OCI-M2 (cell line): ENCODE data around the gene MYO1G.
A peak's percentile ranks its signal among the peaks of the same experiment; 100 is the strongest.
"Not testable (repeated sequence)": the region's sequence is repeated elsewhere in the genome, so short reads cannot be mapped to it uniquely, and the experiment has no call there.

Experiments
- DNase-seq: peaks from one replicate; lab custom pipeline; 2025; ENCODE audit not compliant: unreplicated experiment; lab: John Stamatoyannopoulos, UW

The MYO1G gene

GRCh38 chr7:44944821-44945220 lies 34.0 kb downstream of the MYO1G start:
- DNase-seq = no peak

DNA sequence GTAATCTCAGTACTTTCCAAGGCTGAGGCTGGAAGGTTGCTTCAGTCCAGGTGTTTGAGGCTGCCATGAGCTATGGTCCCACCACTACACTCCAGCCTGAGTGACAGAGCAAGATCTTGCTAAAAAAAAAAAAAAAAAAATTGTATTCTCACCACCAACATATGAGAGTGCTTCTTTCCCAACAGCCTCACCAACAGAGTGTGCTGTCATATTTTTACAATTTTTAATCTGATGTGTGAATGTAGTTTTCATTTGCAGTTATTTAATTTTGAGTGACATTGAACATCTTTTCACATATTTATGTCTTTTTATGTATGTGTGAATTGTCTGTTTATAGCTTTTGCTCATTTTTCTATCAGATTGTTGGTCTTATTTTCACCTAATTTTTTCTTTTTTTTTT lies 35.2 kb downstream of the MYO1G start:
- no peak for DNase-seq

GRCh38 chr7:44937426-44937825 lies 41.4 kb downstream of the MYO1G start:
- DNase-seq = no peak

GRCh38 chr7:44936322-44936721 lies 42.5 kb downstream of the MYO1G start:
- no peak for DNase-seq

DNA sequence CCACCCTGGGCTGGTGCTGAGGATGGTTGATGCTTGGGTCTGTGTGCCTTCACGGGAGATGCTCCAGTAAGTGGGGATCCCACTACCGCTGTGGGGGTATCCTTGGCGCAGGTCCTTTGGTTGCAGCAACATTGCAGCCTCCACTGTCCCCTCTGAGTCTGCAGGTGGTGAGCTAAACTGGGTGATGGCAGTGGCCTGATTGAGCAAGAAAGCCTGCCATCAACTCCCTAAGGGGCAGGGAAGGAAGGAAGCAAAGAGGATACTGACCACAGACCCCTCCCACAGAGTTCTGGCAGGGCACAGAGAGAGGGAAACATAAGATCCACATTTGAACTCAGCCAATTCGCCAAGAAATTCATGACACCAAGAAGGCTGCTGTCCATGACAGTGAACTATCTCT lies 43.2 kb downstream of the MYO1G start:
- no peak for DNase-seq

GRCh38 chr7:44935016-44935415 lies 43.8 kb downstream of the MYO1G start:
- no peak for DNase-seq

GRCh38 chr7:44934510-44934909 lies 44.3 kb downstream of the MYO1G start:
- DNase-seq = not testable (repeated sequence)

GRCh38 chr7:44930921-44931320 lies 47.9 kb downstream of the MYO1G start:
- no peak for DNase-seq

GRCh38 chr7:44922351-44922694 lies 56.5 kb downstream of the MYO1G start:
- no peak for DNase-seq

DNA sequence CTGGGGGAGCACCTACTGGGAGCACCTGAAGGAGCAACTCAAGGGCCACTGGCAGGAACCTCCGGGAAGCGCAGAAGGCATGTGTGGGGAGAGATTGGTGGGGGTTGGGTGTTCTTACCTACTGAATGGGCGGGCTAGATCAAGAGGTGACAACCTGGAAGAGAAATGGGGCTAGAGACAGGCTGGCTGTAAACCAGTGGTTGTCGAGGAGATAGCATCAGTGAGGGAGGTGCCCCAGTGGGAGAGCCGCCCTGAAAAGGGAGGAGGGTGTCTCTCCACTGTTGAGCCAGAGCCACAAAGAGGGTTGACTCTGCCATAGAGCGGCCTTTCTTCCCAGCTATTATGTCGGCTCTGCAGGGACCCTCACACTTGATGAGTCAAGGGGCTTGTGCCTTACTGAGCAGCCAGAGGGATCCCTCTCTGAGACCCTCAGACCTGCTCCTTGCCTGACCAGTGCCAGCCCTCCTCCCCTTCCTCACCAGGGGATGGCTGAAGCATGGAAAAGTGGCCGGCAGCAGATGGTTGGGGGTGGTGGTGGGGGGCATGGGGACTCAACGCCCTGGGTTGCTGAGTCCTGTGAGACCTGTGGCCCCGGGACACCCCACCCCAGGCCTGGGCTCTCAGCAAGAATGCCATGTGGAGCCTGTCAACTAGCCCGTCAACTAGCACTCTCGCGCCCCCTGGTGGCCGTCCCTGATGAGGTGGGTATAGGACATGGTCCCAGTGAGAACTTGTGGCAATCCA lies 57.0 kb downstream of the MYO1G start:
- DNase-seq = peak; percentile 0

- no peak for DNase-seq
Observed at GRCh38 chr7:44920119-44920518, 58.7 kb downstream of the MYO1G start.

DNA sequence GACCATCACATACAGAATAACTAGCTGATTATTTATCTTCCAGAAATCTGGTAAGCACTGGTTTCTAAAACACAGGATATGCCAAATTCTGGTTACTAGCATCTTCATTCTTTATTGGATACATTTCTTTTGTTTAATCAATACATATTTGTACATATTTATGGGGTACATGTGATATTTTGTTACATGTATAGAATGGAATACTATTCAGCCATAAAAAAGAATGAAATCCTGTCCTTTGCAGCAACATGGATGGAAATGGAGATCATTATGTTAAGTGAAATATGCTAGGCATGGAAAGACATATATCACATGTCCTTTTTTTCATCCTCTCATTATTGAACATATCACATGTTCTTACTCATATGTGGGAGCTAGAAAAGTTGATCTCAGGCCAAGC lies 60.8 kb downstream of the MYO1G start:
- no peak for DNase-seq

DNA sequence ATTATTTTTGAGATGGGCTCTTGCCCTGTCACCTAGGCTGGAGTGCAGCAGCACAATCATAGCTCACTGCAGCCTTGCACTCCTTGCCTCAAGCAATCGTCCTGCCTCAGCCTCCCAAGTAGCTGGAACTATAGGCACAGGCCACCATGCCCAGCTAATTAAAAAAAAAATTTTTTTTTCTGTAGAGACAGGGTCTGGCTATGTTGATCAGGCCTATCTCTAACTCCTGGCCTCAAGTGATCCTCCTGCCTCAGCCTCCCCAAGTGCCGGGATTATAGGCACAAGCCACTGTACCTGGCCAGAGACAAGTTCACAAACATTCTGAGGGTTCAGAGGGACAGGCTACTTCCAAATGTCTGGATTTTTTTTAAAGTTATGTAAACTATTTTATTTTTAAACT lies 61.4 kb downstream of the MYO1G start:
- DNase-seq = no peak

GRCh38 chr7:44914992-44915607 lies 63.7 kb downstream of the MYO1G start:
- no peak for DNase-seq

DNA sequence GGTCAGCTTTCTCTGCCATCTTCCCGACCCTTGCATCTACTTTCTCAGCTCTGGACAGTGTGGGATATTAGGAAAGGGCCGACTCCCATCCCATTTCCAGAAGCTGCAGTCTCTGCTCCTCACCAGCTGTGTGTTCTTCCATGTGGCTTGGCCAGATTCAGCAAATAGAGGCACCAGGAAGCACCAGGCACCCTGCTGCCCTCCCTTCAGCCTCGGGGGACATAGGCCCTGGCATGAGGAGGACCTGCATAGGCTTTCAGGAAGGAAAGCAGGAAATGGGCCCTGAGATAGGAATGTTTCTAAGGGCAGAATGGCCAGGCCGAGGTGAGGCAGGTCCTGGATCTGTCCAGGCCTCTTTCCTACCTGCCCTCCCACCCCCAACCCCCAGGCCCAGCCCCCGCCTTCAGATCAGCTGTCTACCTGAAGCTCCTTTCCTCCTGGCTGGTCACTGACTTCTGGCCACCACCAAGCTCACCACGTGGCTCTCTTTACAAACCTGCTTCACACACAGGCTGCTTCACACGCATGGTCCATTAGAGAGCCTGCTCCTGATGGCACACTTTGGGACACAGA lies 66.0 kb downstream of the MYO1G start:
- DNase-seq = no peak
